GM18951 (cell line): ENCODE measurements around the gene SMAD2.

Experiments
- POLR2A ChIP-seq: IDR thresholded peaks from 4 replicates; pipeline ENCODE4 v1.6.1; 2011; ENCODE audit warnings: mild to moderate bottlenecking; ENCODE audit not compliant: insufficient read length, insufficient read depth; ENCODE audit errors: extremely low read depth
- in situ Hi-C: fragments of 300-500 bp; cut with MboI; formaldehyde crosslinking; loops from one replicate; pipeline ENCODE4 v1.12.0; 2022; ENCODE audit warnings: low sequenced_read_pairs, mixed read lengths, inconsistent platforms; ENCODE audit not compliant: unreplicated experiment

The SMAD2 gene

GRCh38 chr18:47800756-47801155 is 129.7 kb downstream of the SMAD2 start:
- in situ Hi-C loops: no loop called here
- TF ChIP-seq POLR2A: no peak

GRCh38 chr18:47800248-47800647 is 130.2 kb downstream of the SMAD2 start:
- TF ChIP-seq POLR2A: no peak
- in situ Hi-C loops: no loop called here

- in situ Hi-C loops: no loop called here
- no peak for TF ChIP-seq POLR2A
Measured at GRCh38 chr18:47799376-47799775, 131.1 kb downstream of the SMAD2 start.

GRCh38 chr18:47798366-47798765 is 132.1 kb downstream of the SMAD2 start:
- no peak for TF ChIP-seq POLR2A
- in situ Hi-C loops: no loop called here

GRCh38 chr18:47797126-47797525 is 133.3 kb downstream of the SMAD2 start:
- TF ChIP-seq POLR2A: no peak
- in situ Hi-C loops: no loop called here

GRCh38 chr18:47795434-47795814 is 135.0 kb downstream of the SMAD2 start:
- in situ Hi-C loops: no loop called here
- TF ChIP-seq POLR2A: no peak

GRCh38 chr18:47794725-47795433 is 135.6 kb downstream of the SMAD2 start:
- in situ Hi-C loops: no loop called here
- no peak for TF ChIP-seq POLR2A

- no peak for TF ChIP-seq POLR2A
- in situ Hi-C loops: no loop called here
Measured at GRCh38 chr18:47793609-47794008, 136.8 kb downstream of the SMAD2 start.

- no peak for TF ChIP-seq POLR2A
- in situ Hi-C loops: no loop called here
Measured at GRCh38 chr18:47791461-47791985, 138.9 kb downstream of the SMAD2 start.

- in situ Hi-C loops: no loop called here
- no peak for TF ChIP-seq POLR2A
Measured at GRCh38 chr18:47790036-47790435, 140.4 kb downstream of the SMAD2 start.

- in situ Hi-C loops: no loop called here
- TF ChIP-seq POLR2A: no peak
Measured at GRCh38 chr18:47788621-47789020, 141.8 kb downstream of the SMAD2 start.

GRCh38 chr18:47781561-47781960 is 148.9 kb downstream of the SMAD2 start:
- in situ Hi-C loops: no loop called here
- no peak for TF ChIP-seq POLR2A

GRCh38 chr18:47780011-47780725 is 150.3 kb downstream of the SMAD2 start:
- TF ChIP-seq POLR2A: no peak
- in situ Hi-C loops: no loop called here

- no peak for TF ChIP-seq POLR2A
- in situ Hi-C loops: loop anchor here (10.0 kb wide), 1 partner anchor 215 kb away; no protein-coding TSS in a partner anchor
Measured at GRCh38 chr18:47779381-47779780, 151.1 kb downstream of the SMAD2 start.
